GM19397 (cell line): Measurements from ENCODE around the gene CYSLTR2.
"Not testable (repeated sequence)": the region's sequence is repeated elsewhere in the genome, so short reads cannot be mapped to it uniquely, and the experiment has no call there.

ENCODE experiments used
- ATAC-seq: cut with Tn5 transposase; IDR thresholded peaks from one replicate; pipeline ENCODE4 v1.9.1; 2021; ENCODE audit warnings: mild to moderate bottlenecking, moderate library complexity; ENCODE audit not compliant: unreplicated experiment

CYSLTR2 gene

GRCh38 chr13:48644141-48644540, 9.6 kb upstream of the CYSLTR2 start:
- ATAC-seq: no peak

GRCh38 chr13:48644951-48645350, 8.8 kb upstream of the CYSLTR2 start:
- no peak for ATAC-seq

GRCh38 chr13:48645845-48646244, 7.9 kb upstream of the CYSLTR2 start:
- ATAC-seq: no peak

- ATAC-seq: no peak
Measured at GRCh38 chr13:48646791-48647190, 6.9 kb upstream of the CYSLTR2 start.

GRCh38 chr13:48647625-48648024, 6.1 kb upstream of the CYSLTR2 start:
- ATAC-seq: no peak

- ATAC-seq: no peak
Measured at GRCh38 chr13:48648446-48648845, 5.3 kb upstream of the CYSLTR2 start.

GRCh38 chr13:48652851-48653471, 768 bp upstream of the CYSLTR2 start:
- ATAC-seq: no peak

GRCh38 chr13:48654511-48654910, 782 bp downstream of the CYSLTR2 start:
- ATAC-seq: no peak

- no peak for ATAC-seq
Measured at GRCh38 chr13:48655291-48655690, 1.6 kb downstream of the CYSLTR2 start.

- no peak for ATAC-seq
Measured at GRCh38 chr13:48656608-48657007, 2.9 kb downstream of the CYSLTR2 start.

- ATAC-seq: no peak
Measured at GRCh38 chr13:48660361-48661076, 6.8 kb downstream of the CYSLTR2 start.

- ATAC-seq: no peak
Measured at GRCh38 chr13:48661107-48661506, 7.4 kb downstream of the CYSLTR2 start.

GRCh38 chr13:48662226-48662625, 8.5 kb downstream of the CYSLTR2 start:
- ATAC-seq: no peak

GRCh38 chr13:48667136-48667535, 13.4 kb downstream of the CYSLTR2 start:
- no peak for ATAC-seq

- ATAC-seq: not testable (repeated sequence)
Measured at GRCh38 chr13:48671421-48671820, 17.7 kb downstream of the CYSLTR2 start.

GRCh38 chr13:48675247-48675646, 21.5 kb downstream of the CYSLTR2 start:
- no peak for ATAC-seq

- ATAC-seq: no peak
Measured at GRCh38 chr13:48678316-48678715, 24.6 kb downstream of the CYSLTR2 start.

- ATAC-seq: no peak
Measured at GRCh38 chr13:48679941-48680680, 26.4 kb downstream of the CYSLTR2 start.

- no peak for ATAC-seq
Measured at GRCh38 chr13:48680756-48681392, 27.1 kb downstream of the CYSLTR2 start.

- no peak for ATAC-seq
Measured at GRCh38 chr13:48681905-48682304, 28.2 kb downstream of the CYSLTR2 start.

- no peak for ATAC-seq
Measured at GRCh38 chr13:48682436-48682835, 28.7 kb downstream of the CYSLTR2 start.
